H9 (cell line): ENCODE measurements around the gene TTC13. TPM values are rescaled to one million over a fixed set of nuclear protein-coding genes. Genes with fewer than 3 reads are reported as not detected.

Experiments
- DNase-seq: peaks from one replicate; pipeline ENCODE4 v3.0.0-alpha.2; 2017
- H2AFZ ChIP-seq: one replicate; pipeline ENCODE4 v1.6.1; 2013; ENCODE audit warnings: mild to moderate bottlenecking, low read length, control low read depth, moderate library complexity
- H2AK5ac ChIP-seq: 2 replicates; pipeline ENCODE4 v1.6.1; 2013; ENCODE audit warnings: low read length, control low read depth, mixed read lengths; ENCODE audit not compliant: insufficient read length
- H2BK120ac ChIP-seq: one replicate; pipeline ENCODE4 v1.6.1; 2013; ENCODE audit warnings: low read depth, mild to moderate bottlenecking, low read length, control low read depth, inconsistent platforms; ENCODE audit not compliant: poor library complexity, severe bottlenecking
- H2BK12ac ChIP-seq: 2 replicates; pipeline ENCODE4 v1.6.1; 2013; ENCODE audit warnings: low read length, control low read depth, mixed read lengths, low read depth; ENCODE audit not compliant: insufficient read length
- H2BK15ac ChIP-seq: 2 replicates; pipeline ENCODE4 v1.6.1; 2013; ENCODE audit warnings: low read depth, low read length, control low read depth
- H2BK20ac ChIP-seq: one replicate; pipeline ENCODE4 v1.6.1; 2013; ENCODE audit warnings: low read depth, mild to moderate bottlenecking, low read length, control low read depth, inconsistent platforms; ENCODE audit not compliant: poor library complexity, severe bottlenecking
- H2BK5ac ChIP-seq: 2 replicates; pipeline ENCODE4 v1.6.1; 2013; ENCODE audit warnings: low read length, control low read depth, mixed read lengths; ENCODE audit not compliant: insufficient read length
- H3K14ac ChIP-seq: 2 replicates; pipeline ENCODE4 v1.6.1; 2013; ENCODE audit warnings: low read length, control low read depth; ENCODE audit not compliant: insufficient read depth
- H3K18ac ChIP-seq: 2 replicates; pipeline ENCODE4 v1.6.1; 2013; ENCODE audit warnings: low read depth, mild to moderate bottlenecking, mixed read lengths, low read length, control low read depth; ENCODE audit not compliant: insufficient read length
- H3K23ac ChIP-seq: 2 replicates; pipeline ENCODE4 v1.6.1; 2013; ENCODE audit warnings: low read length, control low read depth, mixed read lengths, low read depth; ENCODE audit not compliant: insufficient read length
- H3K23me2 ChIP-seq: 2 replicates; pipeline ENCODE4 v1.6.1; 2013; ENCODE audit warnings: low read depth, mild to moderate bottlenecking, mixed read lengths, low read length, control low read depth; ENCODE audit not compliant: insufficient read length, poor library complexity, severe bottlenecking
- H3K27ac ChIP-seq: 2 replicates; pipeline ENCODE4 v1.5.1; 2013; ENCODE audit warnings: low read length, control low read depth, mixed read lengths, low read depth; ENCODE audit not compliant: insufficient read length
- H3K27me3 ChIP-seq: 2 replicates; pipeline ENCODE4 v1.6.1; 2013; ENCODE audit warnings: low read length, control low read depth, inconsistent platforms; ENCODE audit not compliant: insufficient read depth
- H3K4ac ChIP-seq: 2 replicates; pipeline ENCODE4 v1.6.1; 2013; ENCODE audit warnings: low read depth, mild to moderate bottlenecking, control low read depth, inconsistent platforms, low read length, moderate library complexity
- H3K4me1 ChIP-seq: 2 replicates; pipeline ENCODE4 v1.6.1; 2013; ENCODE audit warnings: low read length, control low read depth, inconsistent platforms; ENCODE audit not compliant: insufficient read depth
- H3K4me2 ChIP-seq: 2 replicates; pipeline ENCODE4 v1.6.1; 2013; ENCODE audit warnings: low read length, control low read depth, mixed read lengths; ENCODE audit not compliant: insufficient read length, insufficient read depth
- H3K56ac ChIP-seq: 2 replicates; pipeline ENCODE4 v1.6.1; 2013; ENCODE audit warnings: low read depth, mild to moderate bottlenecking, mixed read lengths, low read length, control low read depth; ENCODE audit not compliant: insufficient read length
- H3K79me1 ChIP-seq: 2 replicates; pipeline ENCODE4 v1.6.1; 2013; ENCODE audit warnings: low read depth, mild to moderate bottlenecking, moderate library complexity, low read length, control low read depth, inconsistent platforms; ENCODE audit not compliant: insufficient read depth, poor library complexity, severe bottlenecking
- H3K79me2 ChIP-seq: 2 replicates; pipeline ENCODE4 v1.6.1; 2013; ENCODE audit warnings: low read length, control low read depth, inconsistent platforms; ENCODE audit not compliant: insufficient read depth
- H3K9ac ChIP-seq: 2 replicates; pipeline ENCODE4 v1.6.1; 2013; ENCODE audit warnings: low read length, control low read depth, mixed read lengths; ENCODE audit not compliant: insufficient read length; ENCODE audit errors: extremely low read depth
- H3K9me3 ChIP-seq: one replicate; pipeline ENCODE4 v1.6.1; 2013; ENCODE audit warnings: low read depth, low read length, inconsistent platforms; ENCODE audit not compliant: control insufficient read depth
- H3T11ph ChIP-seq: one replicate; pipeline ENCODE4 v1.6.1; 2013; ENCODE audit warnings: mild to moderate bottlenecking, low read length, control low read depth, inconsistent platforms
- H4K20me1 ChIP-seq: one replicate; pipeline ENCODE4 v1.6.1; 2013; ENCODE audit not compliant: control insufficient read depth, insufficient read length, insufficient read depth
- H4K5ac ChIP-seq: 2 replicates; pipeline ENCODE4 v1.6.1; 2013; ENCODE audit warnings: low read depth, mild to moderate bottlenecking, mixed read lengths, low read length, control low read depth; ENCODE audit not compliant: insufficient read length
- H4K8ac ChIP-seq: replicated peaks from 2 replicates; pipeline ENCODE4 v1.6.1; 2013; ENCODE audit warnings: low read length, control low read depth, mixed read lengths, low read depth; ENCODE audit not compliant: insufficient read length
- H4K91ac ChIP-seq: 2 replicates; pipeline ENCODE4 v1.6.1; 2013; ENCODE audit warnings: low read depth, mild to moderate bottlenecking, moderate library complexity, mixed read lengths, low read length, control low read depth; ENCODE audit not compliant: insufficient read length
- H3K27ac Mint-ChIP-seq, 3 experiments: 2 replicates in 2 of 3; 3 replicates in 1 of 3; pipeline ENCODE4 v1.8.0; 2020 to 2021; ENCODE audit warnings: mixed read lengths in 3 of 3, mild to moderate bottlenecking in 1 of 3, moderate library complexity in 1 of 3
- H3K27me3 Mint-ChIP-seq: 2 replicates; pipeline ENCODE4 v1.8.0; 2021; ENCODE audit warnings: low read depth, mild to moderate bottlenecking, moderate library complexity, mixed read lengths
- H3K36me3 Mint-ChIP-seq, 3 experiments: 2 replicates in 2 of 3; 3 replicates in 1 of 3; pipeline ENCODE4 v1.8.0; 2020 to 2021; ENCODE audit warnings: low read depth in 3 of 3, mixed read lengths in 3 of 3; ENCODE audit not compliant: insufficient read depth in 1 of 3
- H3K4me1 Mint-ChIP-seq, 2 experiments: 2 replicates each; pipeline ENCODE4 v1.8.0; 2020; ENCODE audit warnings: mixed read lengths in 2 of 2
- H3K4me3 Mint-ChIP-seq, 2 experiments: 2 replicates in 1 of 2; 3 replicates in 1 of 2; pipeline ENCODE4 v1.8.0; 2020 to 2021; ENCODE audit warnings: mild to moderate bottlenecking in 2 of 2, mixed read lengths in 2 of 2, moderate library complexity in 1 of 2
- H3K9me3 Mint-ChIP-seq, 2 experiments: 2 replicates in 1 of 2; 3 replicates in 1 of 2; pipeline ENCODE4 v1.8.0; 2020; ENCODE audit warnings: mild to moderate bottlenecking in 2 of 2, mixed read lengths in 2 of 2, moderate library complexity in 1 of 2
- CTCF ChIP-seq: fragments of 200-600 bp; sonication (generic); conservative IDR thresholded peaks from 3 replicates; pipeline ENCODE4 v1.8.0; 2021; ENCODE audit warnings: antibody characterized with exemption, mild to moderate bottlenecking
- WGBS: extraction: QIAGEN DNeasy Blood & Tissue Kit; methylation state at CpG from one replicate; pipeline ENCODE4 v1.1.7; 2013; ENCODE audit warnings: missing lambda C conversion rate, low lambda C conversion rate, mixed read lengths; ENCODE audit not compliant: insufficient read length; ENCODE audit errors: extremely low coverage; 5-methylcytosine and 5-hydroxymethylcytosine counted together
- total RNA-seq: library from RNA; stranded (reverse); gene quantifications from 2 replicates; pipeline ENCODE4 v1.2.1, GENCODE V29; 2021

Gene TTC13
- total RNA-seq, 1 experiment from 2014 or later: 7.6 TPM

- Histone ChIP-seq H3K27ac (no peak overlapping the region), H3K9ac (no peak overlapping the region), H3T11ph (no peak overlapping the region), H3K9me3 (no peaks in the 10 kb centered on the region), H3K23me2 (no peaks in the 10 kb centered on the region), H3K79me1 (no peaks in the 10 kb centered on the region), H3K56ac (no peak overlapping the region), H2BK15ac (no peak overlapping the region), H4K91ac (no peak overlapping the region), H2BK120ac (no peak overlapping the region), H4K5ac (no peak overlapping the region), H2AFZ (no peak overlapping the region), H4K20me1 (no peaks in the 10 kb centered on the region), H3K23ac (no peak overlapping the region), H3K27me3 (no peaks in the 10 kb centered on the region), H2BK20ac (no peak overlapping the region), H2BK12ac (no peak overlapping the region), H3K4me1 (no peaks in the 10 kb centered on the region), H2BK5ac (no peak overlapping the region), H4K8ac (no peak overlapping the region), H3K4ac (no peak overlapping the region), H3K14ac (no peak overlapping the region), H3K18ac (no peak overlapping the region), H3K79me2 (no peaks in the 10 kb centered on the region), H3K4me2 (no peak overlapping the region), H2AK5ac (no peak overlapping the region)
- Mint-ChIP-seq H3K9me3 (no peaks in the 10 kb centered on the region; a peak in 1 of 5 replicates), H3K27me3 (peaks cover 16% of the 10 kb centered on the region), H3K4me3 (no peak overlapping the region), H3K27ac (no peak overlapping the region), H3K4me1 (no peaks in the 10 kb centered on the region), H3K36me3 (no peaks in the 10 kb centered on the region)
- no CpG with 5 or more reads among the region's 6 CpGs for WGBS
- DNase-seq: no peak
- no peak for TF ChIP-seq CTCF
These were observed 77.7 kb downstream of the TTC13 start for GRCh38 chr1:230900984-230901383.
